Measurements from ENCODE around the gene MTTP. TPM values are rescaled to one million over a fixed set of nuclear protein-coding genes. Genes with fewer than 3 reads are reported as not detected.
A peak's percentile ranks its signal among the peaks of the same experiment; 100 is the strongest.

The MTTP gene
- total RNA-seq, 1 donor from 2014 or later: under 0.01 TPM

DNA sequence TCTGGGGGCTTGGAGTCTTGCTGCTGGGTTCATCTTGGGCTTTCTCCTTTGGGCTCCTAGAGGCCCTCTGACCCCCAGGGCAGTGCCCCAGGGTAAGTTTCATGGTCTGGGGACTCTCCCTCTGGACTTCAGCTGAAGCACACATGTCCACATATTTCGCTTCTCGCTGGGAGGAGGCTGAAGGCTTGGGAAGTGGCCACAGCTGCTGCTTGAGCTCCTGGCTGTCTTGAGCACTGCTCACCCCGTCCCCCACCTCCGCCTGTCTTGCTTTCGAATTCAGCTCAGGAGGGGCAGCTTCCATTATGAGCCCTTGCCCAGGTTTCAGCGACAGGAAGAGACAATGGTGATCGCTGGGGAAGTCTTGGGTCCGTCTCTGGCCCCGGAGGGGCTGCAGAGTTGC lies 79.3 kb downstream of the MTTP start:
- Histone ChIP-seq H3K27me3 (ENCODE audit: control insufficient read depth, insufficient read depth, low read length) (peaks cover 5% of the 10 kb centered on the region), H3K36me3 (ENCODE audit: control insufficient read depth, insufficient read depth, low read length) (no peaks in the 10 kb centered on the region), H3K4me3 (ENCODE audit: low read depth, low read length) (no peak overlapping the region)
- no peak for DNase-seq (ENCODE audit: low read depth)
- no peak for FAIRE-seq
- TF ChIP-seq, protein P1, sequence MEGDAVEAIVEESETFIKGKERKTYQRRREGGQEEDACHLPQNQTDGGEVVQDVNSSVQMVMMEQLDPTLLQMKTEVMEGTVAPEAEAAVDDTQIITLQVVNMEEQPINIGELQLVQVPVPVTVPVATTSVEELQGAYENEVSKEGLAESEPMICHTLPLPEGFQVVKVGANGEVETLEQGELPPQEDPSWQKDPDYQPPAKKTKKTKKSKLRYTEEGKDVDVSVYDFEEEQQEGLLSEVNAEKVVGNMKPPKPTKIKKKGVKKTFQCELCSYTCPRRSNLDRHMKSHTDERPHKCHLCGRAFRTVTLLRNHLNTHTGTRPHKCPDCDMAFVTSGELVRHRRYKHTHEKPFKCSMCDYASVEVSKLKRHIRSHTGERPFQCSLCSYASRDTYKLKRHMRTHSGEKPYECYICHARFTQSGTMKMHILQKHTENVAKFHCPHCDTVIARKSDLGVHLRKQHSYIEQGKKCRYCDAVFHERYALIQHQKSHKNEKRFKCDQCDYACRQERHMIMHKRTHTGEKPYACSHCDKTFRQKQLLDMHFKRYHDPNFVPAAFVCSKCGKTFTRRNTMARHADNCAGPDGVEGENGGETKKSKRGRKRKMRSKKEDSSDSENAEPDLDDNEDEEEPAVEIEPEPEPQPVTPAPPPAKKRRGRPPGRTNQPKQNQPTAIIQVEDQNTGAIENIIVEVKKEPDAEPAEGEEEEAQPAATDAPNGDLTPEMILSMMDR (IDR thresholded peaks at IDR 0.05; ENCODE audit: insufficient read depth, low read length, severe bottlenecking): no peak

DNA sequence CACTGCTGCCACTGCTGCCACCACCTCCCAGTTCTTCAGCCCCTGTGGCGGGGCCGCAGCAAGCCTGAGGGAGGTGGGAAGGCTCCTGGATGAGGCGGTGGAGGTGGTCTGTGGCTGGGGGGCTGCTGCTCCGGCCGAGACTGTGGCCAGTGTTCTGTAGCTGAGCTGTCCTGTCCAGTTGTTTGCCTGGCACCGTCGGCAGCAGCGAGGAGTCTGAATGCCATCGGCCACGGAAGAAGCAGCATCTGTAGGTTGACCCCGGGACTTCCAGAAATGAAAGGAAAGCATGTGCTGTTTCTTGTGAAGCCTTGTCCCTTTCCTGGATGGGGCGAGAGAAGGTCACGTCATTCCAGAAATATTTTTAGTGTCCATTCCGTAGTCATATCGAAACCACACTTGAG lies 79.7 kb downstream of the MTTP start:
- FAIRE-seq: no peak
- no peak for DNase-seq (ENCODE audit: low read depth)
- no peak overlapping the region for H3K4me3 ChIP-seq (ENCODE audit: low read depth, low read length)
- H3K27me3 ChIP-seq (ENCODE audit: control insufficient read depth, insufficient read depth, low read length): peaks cover 5% of the 10 kb centered on the region
- TF ChIP-seq, protein P1 (IDR thresholded peaks at IDR 0.05; ENCODE audit: insufficient read depth, low read length, severe bottlenecking): no peak
- H3K36me3 ChIP-seq (ENCODE audit: control insufficient read depth, insufficient read depth, low read length): no peaks in the 10 kb centered on the region

DNA sequence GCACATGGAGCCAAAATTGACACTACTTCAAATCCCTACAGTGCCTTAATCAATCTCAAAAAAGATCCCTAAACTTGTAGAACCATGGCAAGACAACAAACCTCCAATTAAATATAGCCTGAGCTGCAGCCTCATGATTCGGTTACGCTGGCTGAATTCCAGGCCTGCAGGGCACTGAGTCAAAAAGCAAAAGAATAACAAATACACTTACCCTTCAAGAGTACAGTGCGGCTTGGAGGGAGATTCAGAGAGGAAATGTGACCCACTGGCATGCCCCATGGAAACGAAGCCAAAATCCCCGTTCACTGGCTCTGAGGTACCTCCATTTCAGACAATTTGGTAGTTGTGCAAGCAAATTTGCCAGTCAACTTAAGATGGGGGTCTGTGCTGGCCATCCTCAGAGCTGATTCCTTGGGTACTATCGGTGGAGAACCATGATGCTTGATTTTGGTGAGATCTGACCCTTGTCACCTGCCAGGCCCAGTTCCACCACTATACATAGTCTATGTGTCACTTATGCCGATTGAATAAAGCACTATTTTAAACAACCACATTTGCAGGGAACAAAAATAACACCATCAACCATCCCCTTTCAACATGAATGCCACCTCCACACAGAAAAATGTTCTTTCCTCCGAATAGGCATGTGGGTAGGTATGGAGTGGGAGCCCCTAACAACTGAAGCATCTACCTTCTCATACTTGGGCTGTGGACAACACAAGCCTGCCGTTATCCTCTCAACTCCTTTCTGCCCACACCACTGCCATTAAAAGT lies 80.9 kb downstream of the MTTP start:
- peaks cover 5% of the 10 kb centered on the region for H3K27me3 ChIP-seq (ENCODE audit: control insufficient read depth, insufficient read depth, low read length)
- H3K4me3 ChIP-seq (ENCODE audit: low read depth, low read length): no peak overlapping the region
- DNase-seq (ENCODE audit: low read depth) (peak; percentile 91), FAIRE-seq (peak; percentile 7)
- H3K36me3 ChIP-seq (ENCODE audit: control insufficient read depth, insufficient read depth, low read length): no peaks in the 10 kb centered on the region
- TF ChIP-seq, protein P1 (IDR thresholded peaks at IDR 0.05; ENCODE audit: insufficient read depth, low read length, severe bottlenecking): no peak

DNA sequence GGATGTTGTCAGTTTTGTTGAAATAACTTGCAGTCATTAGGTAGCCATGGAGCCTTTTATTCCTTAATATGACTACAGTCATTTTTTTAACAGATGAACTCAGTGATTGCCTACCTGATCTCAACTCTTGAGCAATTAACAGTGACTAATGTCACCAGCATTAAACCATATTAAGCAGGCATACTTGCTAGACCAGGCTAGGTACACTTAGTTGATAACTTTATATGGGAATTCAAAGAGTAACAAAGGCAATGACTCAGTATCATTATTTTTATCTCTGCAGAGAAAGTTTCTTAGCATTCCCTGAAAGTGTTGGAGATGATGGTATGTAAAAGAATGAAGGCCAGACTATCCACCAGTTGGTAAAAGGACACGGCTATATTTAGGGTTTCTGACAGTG lies 83.2 kb downstream of the MTTP start, which contains the start of gene C4orf54:
C4orf54 (minus strand) TSS at position 31 of the 400 bp plus-strand sequence. CDS start 3,180 bp downstream, outside the sequence.
- Histone ChIP-seq H3K27me3 (ENCODE audit: control insufficient read depth, insufficient read depth, low read length) (peaks cover 4% of the 10 kb centered on the region), H3K4me3 (ENCODE audit: low read depth, low read length) (no peak within 1 kb of the TSS), H3K36me3 (ENCODE audit: control insufficient read depth, insufficient read depth, low read length) (no peaks in the 10 kb centered on the region)
- TF ChIP-seq, protein P1 (IDR thresholded peaks at IDR 0.05; ENCODE audit: insufficient read depth, low read length, severe bottlenecking): no peak
- FAIRE-seq (no peak), DNase-seq (ENCODE audit: low read depth) (peak; percentile 98)

DNA sequence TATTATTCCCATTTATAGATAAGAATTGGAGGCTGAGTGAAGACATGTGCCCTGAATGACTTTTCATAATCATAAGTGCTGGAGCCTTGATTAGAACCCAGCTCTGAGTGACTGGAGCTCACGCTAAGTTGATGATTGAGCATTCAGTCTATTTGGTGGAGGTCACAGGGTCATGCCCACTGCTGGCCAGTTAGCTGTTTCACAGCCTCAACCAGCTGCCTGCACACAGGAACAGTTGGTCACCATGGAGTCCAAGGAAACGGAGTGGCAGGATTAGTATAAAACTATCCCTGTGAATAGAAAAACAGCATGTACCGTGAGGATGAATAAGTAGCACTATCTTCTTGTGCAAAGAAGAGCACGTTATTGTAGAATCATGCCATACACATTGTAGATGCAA lies 84.0 kb downstream of the MTTP start:
- Histone ChIP-seq H3K27me3 (ENCODE audit: control insufficient read depth, insufficient read depth, low read length) (peaks cover 4% of the 10 kb centered on the region), H3K4me3 (ENCODE audit: low read depth, low read length) (no peak overlapping the region), H3K36me3 (ENCODE audit: control insufficient read depth, insufficient read depth, low read length) (no peaks in the 10 kb centered on the region)
- DNase-seq (ENCODE audit: low read depth) (no peak), FAIRE-seq (no peak)
- TF ChIP-seq, protein P1 (IDR thresholded peaks at IDR 0.05; ENCODE audit: insufficient read depth, low read length, severe bottlenecking): no peak
